SK-N-SH treated with all-trans-retinoic acid at 6 μM for 48 hours (cell line): Measurements from ENCODE around the gene ARL16.

Experiments
- ATAC-seq: fragments of 200-7000 bp; cut with Tn5 transposase; 3 replicates; pipeline ENCODE4 v1.9.1; 2020; ENCODE audit warnings: mild to moderate bottlenecking, moderate library complexity
- ARNTL ChIP-seq: fragments of 450-650 bp; formaldehyde crosslinking; IDR thresholded peaks from 2 replicates; pipeline ENCODE4 v1.5.0; 2020; ENCODE audit warnings: low read depth, mild to moderate bottlenecking, moderate library complexity, borderline replicate concordance
- BACH2 ChIP-seq: fragments of 250-450 bp; sonication (Bioruptor Pico); IDR thresholded peaks from 2 replicates; pipeline ENCODE4 v1.9.0; 2021; ENCODE audit warnings: mild to moderate bottlenecking, borderline replicate concordance
- CREB5 ChIP-seq: fragments of 250-450 bp; sonication (Bioruptor Pico); IDR thresholded peaks from 2 replicates; pipeline ENCODE4 v1.5.1; 2020; ENCODE audit warnings: low read depth, mild to moderate bottlenecking, moderate library complexity
- CSDC2 ChIP-seq: fragments of 250-450 bp; sonication (Bioruptor Pico); IDR thresholded peaks from 2 replicates; pipeline ENCODE4 v1.5.0; 2020; ENCODE audit warnings: mild to moderate bottlenecking, moderate library complexity
- CSRNP3 ChIP-seq: fragments of 250-450 bp; sonication (Bioruptor Pico); IDR thresholded peaks from 2 replicates; pipeline ENCODE4 v1.5.1; 2021; ENCODE audit warnings: mild to moderate bottlenecking, moderate library complexity
- GLIS3 ChIP-seq: fragments of 250-450 bp; sonication (Bioruptor Pico); IDR thresholded peaks from 2 replicates; pipeline ENCODE4 v1.5.0; 2020; ENCODE audit warnings: mild to moderate bottlenecking, moderate library complexity
- ISL1 ChIP-seq: fragments of 250-450 bp; sonication (Bioruptor Pico); IDR thresholded peaks from 2 replicates; pipeline ENCODE4 v2.1.2; 2022; ENCODE audit warnings: mild to moderate bottlenecking, moderate library complexity
- OSR1 ChIP-seq: fragments of 250-450 bp; sonication (Bioruptor Pico); IDR thresholded peaks from 2 replicates; pipeline ENCODE4 v1.8.0; 2022; ENCODE audit warnings: moderate library complexity, mild to moderate bottlenecking, inconsistent platforms
- PATZ1 ChIP-seq: fragments of 250-450 bp; sonication (Bioruptor Pico); IDR thresholded peaks from 2 replicates; pipeline ENCODE4 v1.8.0; 2020; ENCODE audit warnings: mild to moderate bottlenecking, moderate library complexity, borderline replicate concordance
- POU6F1 ChIP-seq: fragments of 250-450 bp; sonication (Bioruptor Pico); IDR thresholded peaks from 2 replicates; pipeline ENCODE4 v1.8.0; 2021; ENCODE audit warnings: low read depth, mild to moderate bottlenecking, moderate library complexity, borderline replicate concordance
- PPARA ChIP-seq: fragments of 250-450 bp; sonication (Bioruptor Pico); IDR thresholded peaks from 2 replicates; pipeline ENCODE4 v1.5.0; 2020; ENCODE audit warnings: mild to moderate bottlenecking, borderline replicate concordance
- SNAI2 ChIP-seq: fragments of 250-450 bp; sonication (Bioruptor Pico); IDR thresholded peaks from 2 replicates; pipeline ENCODE4 v1.5.0; 2020; ENCODE audit warnings: mild to moderate bottlenecking, moderate library complexity
- TOX ChIP-seq: fragments of 250-450 bp; sonication (Bioruptor Pico); IDR thresholded peaks from 2 replicates; pipeline ENCODE4 v1.8.0; 2021; ENCODE audit warnings: mild to moderate bottlenecking, moderate library complexity, borderline replicate concordance
- TSHZ2 ChIP-seq: fragments of 250-450 bp; sonication (Bioruptor Pico); IDR thresholded peaks from 2 replicates; pipeline ENCODE4 v1.5.0; 2020; ENCODE audit warnings: mild to moderate bottlenecking, moderate library complexity
- ZC3H10 ChIP-seq: fragments of 250-450 bp; sonication (Bioruptor Pico); IDR thresholded peaks from 2 replicates; pipeline ENCODE4 v1.5.1; 2021; ENCODE audit warnings: mild to moderate bottlenecking, moderate library complexity
- ZFP3 ChIP-seq: fragments of 250-450 bp; sonication (Bioruptor Pico); IDR thresholded peaks from 2 replicates; pipeline ENCODE4 v1.5.0; 2020; ENCODE audit warnings: mild to moderate bottlenecking, moderate library complexity
- ZFP30 ChIP-seq: fragments of 450-650 bp; formaldehyde crosslinking; IDR thresholded peaks from 2 replicates; pipeline ENCODE4 v1.5.0; 2022; ENCODE audit warnings: mild to moderate bottlenecking, moderate library complexity
- ZNF565 ChIP-seq: fragments of 450-650 bp; formaldehyde crosslinking; conservative IDR thresholded peaks from 2 replicates; pipeline ENCODE4 v1.5.0; 2020; ENCODE audit warnings: low read depth, mild to moderate bottlenecking, moderate library complexity
- ZNF70 ChIP-seq: fragments of 450-650 bp; formaldehyde crosslinking; IDR thresholded peaks from 2 replicates; pipeline ENCODE4 v1.5.0; 2020; ENCODE audit warnings: mild to moderate bottlenecking, moderate library complexity
- ZNF8 ChIP-seq: fragments of 450-650 bp; formaldehyde crosslinking; IDR thresholded peaks from 2 replicates; pipeline ENCODE4 v1.5.0; 2020; ENCODE audit warnings: mild to moderate bottlenecking, moderate library complexity

Gene ARL16

GRCh38 chr17:81684442-81684911 lies 880 bp upstream of the ARL16 start:
- TF ChIP-seq ZFP30 = no peak
- no peak for TF ChIP-seq ZNF70 (CRISPR knock-in tag)
- TF ChIP-seq PATZ1 (CRISPR knock-in tag) = no peak
- TF ChIP-seq SNAI2 = no peak
- TF ChIP-seq CSRNP3 = no peak
- TF ChIP-seq ARNTL (CRISPR knock-in tag) = no peak
- no peak for TF ChIP-seq ZNF565 (CRISPR knock-in tag)
- no peak for TF ChIP-seq TOX (CRISPR knock-in tag)
- ATAC-seq = no peak; the same call in 1 of the 3 replicates

GRCh38 chr17:81683208-81683583 lies 401 bp downstream of the ARL16 start:
- TF ChIP-seq SNAI2 (no peak), ZNF565 (CRISPR knock-in tag) (no peak), TSHZ2 (CRISPR knock-in tag) (no peak), ZNF8 (no peak), CSRNP3 (no peak), ZFP30 (no peak), BACH2 (CRISPR knock-in tag) (no peak), ZC3H10 (no peak), ZFP3 (CRISPR knock-in tag) (no peak), OSR1 (no peak), CSDC2 (CRISPR knock-in tag) (no peak), POU6F1 (no peak), ZNF70 (CRISPR knock-in tag) (no peak), ISL1 (CRISPR knock-in tag) (no peak), CREB5 (CRISPR knock-in tag) (no peak), GLIS3 (CRISPR knock-in tag) (no peak), TOX (CRISPR knock-in tag) (no peak), PATZ1 (CRISPR knock-in tag) (no peak), PPARA (no peak)
- peak; percentile 22 for ATAC-seq
